ACC112 (cell line): ENCODE measurements around the gene STK10.

Source experiments
- H2AFZ ChIP-seq: fragments of 200-600 bp; sonication (generic); one replicate; pipeline ENCODE4 v1.6.0; 2017; ENCODE audit warnings: antibody characterized with exemption, low read length; ENCODE audit not compliant: unreplicated experiment
- H3K27ac ChIP-seq: fragments of 200-600 bp; sonication (generic); 2 replicates; pipeline ENCODE4 v1.5.1; 2014; ENCODE audit warnings: low read depth, mild to moderate bottlenecking, antibody characterized with exemption, low read length, moderate library complexity
- H3K27me3 ChIP-seq: fragments of 200-600 bp; sonication (generic); 2 replicates; pipeline ENCODE4 v1.6.1; 2014; ENCODE audit warnings: mild to moderate bottlenecking, antibody characterized with exemption, low read length, moderate library complexity, mixed read lengths; ENCODE audit not compliant: insufficient read depth
- H3K36me3 ChIP-seq: fragments of 200-600 bp; sonication (generic); 2 replicates; pipeline ENCODE4 v1.6.1; 2016; ENCODE audit warnings: mild to moderate bottlenecking, antibody characterized with exemption, low read length, moderate library complexity, mixed read lengths; ENCODE audit not compliant: insufficient read depth
- H3K4me1 ChIP-seq: fragments of 200-600 bp; sonication (generic); one replicate; pipeline ENCODE4 v1.6.1; 2016; ENCODE audit warnings: low read length, mixed read lengths; ENCODE audit not compliant: insufficient read depth, unreplicated experiment, control insufficient read depth
- H3K4me3 ChIP-seq: fragments of 200-600 bp; sonication (generic); 2 replicates; pipeline ENCODE4 v1.5.1; 2014; ENCODE audit warnings: mild to moderate bottlenecking, low read depth, low read length
- H3K79me2 ChIP-seq: fragments of 200-600 bp; sonication (generic); one replicate; pipeline ENCODE4 v1.6.0; 2016; ENCODE audit warnings: low read length; ENCODE audit not compliant: control insufficient read depth, unreplicated experiment, insufficient read depth

STK10 gene

GRCh38 chr5:172109749-172110148 lies 78.3 kb downstream of the STK10 start:
- Histone ChIP-seq H2AFZ (no peak overlapping the region), H3K36me3 (no peaks in the 10 kb centered on the region; the same call in 1 of the 2 replicates), H3K27ac (no peak overlapping the region), H3K4me3 (no peak overlapping the region), H3K27me3 (no peaks in the 10 kb centered on the region), H3K79me2 (no peaks in the 10 kb centered on the region), H3K4me1 (peaks cover 31% of the 10 kb centered on the region)

GRCh38 chr5:172107571-172107970 lies 80.5 kb downstream of the STK10 start:
- Histone ChIP-seq H3K27me3 (no peaks in the 10 kb centered on the region), H3K4me3 (peak overlapping the region; percentile 61), H3K36me3 (no peaks in the 10 kb centered on the region; the same call in 1 of the 2 replicates), H3K27ac (peak overlapping the region; percentile 57), H3K4me1 (peaks cover 48% of the 10 kb centered on the region), H3K79me2 (no peaks in the 10 kb centered on the region), H2AFZ (peak overlapping the region; percentile 8)

GRCh38 chr5:172106511-172107356 lies 81.3 kb downstream of the STK10 start:
- no peaks in the 10 kb centered on the region; the same call in 1 of the 2 replicates for H3K36me3 ChIP-seq
- peak overlapping the region; percentile 8 for H2AFZ ChIP-seq
- H3K27ac ChIP-seq: peak overlapping the region; percentile 57

GRCh38 chr5:172105811-172106210 lies 82.2 kb downstream of the STK10 start:
- Histone ChIP-seq H3K36me3 (no peaks in the 10 kb centered on the region; the same call in 1 of the 2 replicates), H3K4me3 (no peak overlapping the region), H3K4me1 (peaks cover 37% of the 10 kb centered on the region), H3K79me2 (no peaks in the 10 kb centered on the region), H3K27me3 (no peaks in the 10 kb centered on the region), H2AFZ (no peak overlapping the region), H3K27ac (no peak overlapping the region)

More at GRCh38 chr5:172106511-172107356, 81.3 kb downstream of the STK10 start:
- H3K4me3 ChIP-seq: peak overlapping the region; percentile 61
- H3K79me2 ChIP-seq: no peaks in the 10 kb centered on the region
- no peaks in the 10 kb centered on the region for H3K27me3 ChIP-seq
- peaks cover 45% of the 10 kb centered on the region for H3K4me1 ChIP-seq

- H2AFZ ChIP-seq: no peak overlapping the region
- no peaks in the 10 kb centered on the region; the same call in 1 of the 2 replicates for H3K36me3 ChIP-seq
- H3K27ac ChIP-seq: no peak overlapping the region
- H3K79me2 ChIP-seq: no peaks in the 10 kb centered on the region
- no peak overlapping the region for H3K4me3 ChIP-seq
- no peaks in the 10 kb centered on the region for H3K27me3 ChIP-seq
- peaks cover 31% of the 10 kb centered on the region for H3K4me1 ChIP-seq
Observed at GRCh38 chr5:172104801-172105701, 83.0 kb downstream of the STK10 start.

GRCh38 chr5:172104021-172104420 lies 84.0 kb downstream of the STK10 start:
- no peaks in the 10 kb centered on the region for H3K27me3 ChIP-seq
- H3K79me2 ChIP-seq: no peaks in the 10 kb centered on the region
- no peak overlapping the region for H2AFZ ChIP-seq
- no peak overlapping the region for H3K4me3 ChIP-seq
- H3K4me1 ChIP-seq: peaks cover 31% of the 10 kb centered on the region
- H3K27ac ChIP-seq: peak overlapping the region; percentile 46
- no peaks in the 10 kb centered on the region; the same call in 1 of the 2 replicates for H3K36me3 ChIP-seq

GRCh38 chr5:172102913-172103626 lies 85.0 kb downstream of the STK10 start:
- Histone ChIP-seq H3K27ac (peak overlapping the region; percentile 46), H3K4me1 (peaks cover 31% of the 10 kb centered on the region), H3K79me2 (no peaks in the 10 kb centered on the region), H3K4me3 (peak overlapping the region; percentile 47), H3K36me3 (no peaks in the 10 kb centered on the region; the same call in 1 of the 2 replicates), H3K27me3 (no peaks in the 10 kb centered on the region), H2AFZ (no peak overlapping the region)

GRCh38 chr5:172102218-172102870 lies 85.7 kb downstream of the STK10 start:
- Histone ChIP-seq H3K36me3 (no peaks in the 10 kb centered on the region; the same call in 1 of the 2 replicates), H3K4me3 (no peak overlapping the region), H3K79me2 (no peaks in the 10 kb centered on the region), H3K4me1 (peaks cover 24% of the 10 kb centered on the region), H2AFZ (no peak overlapping the region), H3K27me3 (no peaks in the 10 kb centered on the region), H3K27ac (no peak overlapping the region)

GRCh38 chr5:172101547-172102217 lies 86.3 kb downstream of the STK10 start:
- Histone ChIP-seq H3K4me1 (peaks cover 20% of the 10 kb centered on the region), H2AFZ (no peak overlapping the region), H3K79me2 (no peaks in the 10 kb centered on the region), H3K36me3 (no peaks in the 10 kb centered on the region; the same call in 1 of the 2 replicates), H3K4me3 (no peak overlapping the region), H3K27ac (no peak overlapping the region), H3K27me3 (no peaks in the 10 kb centered on the region)
